H9 (cell line): ENCODE measurements around the gene COMP. TPM values are rescaled to one million over a fixed set of nuclear protein-coding genes. Genes with fewer than 3 reads are reported as not detected.

Experiments used
- DNase-seq: peaks from one replicate; pipeline ENCODE4 v3.0.0-alpha.2; 2017
- H2AFZ ChIP-seq: one replicate; pipeline ENCODE4 v1.6.1; 2013; ENCODE audit warnings: mild to moderate bottlenecking, low read length, control low read depth, moderate library complexity
- H2AK5ac ChIP-seq: 2 replicates; pipeline ENCODE4 v1.6.1; 2013; ENCODE audit warnings: low read length, control low read depth, mixed read lengths; ENCODE audit not compliant: insufficient read length
- H2BK120ac ChIP-seq: one replicate; pipeline ENCODE4 v1.6.1; 2013; ENCODE audit warnings: low read depth, mild to moderate bottlenecking, low read length, control low read depth, inconsistent platforms; ENCODE audit not compliant: poor library complexity, severe bottlenecking
- H2BK12ac ChIP-seq: 2 replicates; pipeline ENCODE4 v1.6.1; 2013; ENCODE audit warnings: low read length, control low read depth, mixed read lengths, low read depth; ENCODE audit not compliant: insufficient read length
- H2BK15ac ChIP-seq: 2 replicates; pipeline ENCODE4 v1.6.1; 2013; ENCODE audit warnings: low read depth, low read length, control low read depth
- H2BK20ac ChIP-seq: one replicate; pipeline ENCODE4 v1.6.1; 2013; ENCODE audit warnings: low read depth, mild to moderate bottlenecking, low read length, control low read depth, inconsistent platforms; ENCODE audit not compliant: poor library complexity, severe bottlenecking
- H2BK5ac ChIP-seq: 2 replicates; pipeline ENCODE4 v1.6.1; 2013; ENCODE audit warnings: low read length, control low read depth, mixed read lengths; ENCODE audit not compliant: insufficient read length
- H3K14ac ChIP-seq: 2 replicates; pipeline ENCODE4 v1.6.1; 2013; ENCODE audit warnings: low read length, control low read depth; ENCODE audit not compliant: insufficient read depth
- H3K18ac ChIP-seq: 2 replicates; pipeline ENCODE4 v1.6.1; 2013; ENCODE audit warnings: low read depth, mild to moderate bottlenecking, mixed read lengths, low read length, control low read depth; ENCODE audit not compliant: insufficient read length
- H3K23ac ChIP-seq: 2 replicates; pipeline ENCODE4 v1.6.1; 2013; ENCODE audit warnings: low read length, control low read depth, mixed read lengths, low read depth; ENCODE audit not compliant: insufficient read length
- H3K23me2 ChIP-seq: 2 replicates; pipeline ENCODE4 v1.6.1; 2013; ENCODE audit warnings: low read depth, mild to moderate bottlenecking, mixed read lengths, low read length, control low read depth; ENCODE audit not compliant: insufficient read length, poor library complexity, severe bottlenecking
- H3K27ac ChIP-seq: 2 replicates; pipeline ENCODE4 v1.5.1; 2013; ENCODE audit warnings: low read length, control low read depth, mixed read lengths, low read depth; ENCODE audit not compliant: insufficient read length
- H3K27me3 ChIP-seq: 2 replicates; pipeline ENCODE4 v1.6.1; 2013; ENCODE audit warnings: low read length, control low read depth, inconsistent platforms; ENCODE audit not compliant: insufficient read depth
- H3K4ac ChIP-seq: 2 replicates; pipeline ENCODE4 v1.6.1; 2013; ENCODE audit warnings: low read depth, mild to moderate bottlenecking, control low read depth, inconsistent platforms, low read length, moderate library complexity
- H3K4me1 ChIP-seq: 2 replicates; pipeline ENCODE4 v1.6.1; 2013; ENCODE audit warnings: low read length, control low read depth, inconsistent platforms; ENCODE audit not compliant: insufficient read depth
- H3K4me2 ChIP-seq: 2 replicates; pipeline ENCODE4 v1.6.1; 2013; ENCODE audit warnings: low read length, control low read depth, mixed read lengths; ENCODE audit not compliant: insufficient read length, insufficient read depth
- H3K56ac ChIP-seq: 2 replicates; pipeline ENCODE4 v1.6.1; 2013; ENCODE audit warnings: low read depth, mild to moderate bottlenecking, mixed read lengths, low read length, control low read depth; ENCODE audit not compliant: insufficient read length
- H3K79me1 ChIP-seq: 2 replicates; pipeline ENCODE4 v1.6.1; 2013; ENCODE audit warnings: low read depth, mild to moderate bottlenecking, moderate library complexity, low read length, control low read depth, inconsistent platforms; ENCODE audit not compliant: insufficient read depth, poor library complexity, severe bottlenecking
- H3K79me2 ChIP-seq: 2 replicates; pipeline ENCODE4 v1.6.1; 2013; ENCODE audit warnings: low read length, control low read depth, inconsistent platforms; ENCODE audit not compliant: insufficient read depth
- H3K9ac ChIP-seq: 2 replicates; pipeline ENCODE4 v1.6.1; 2013; ENCODE audit warnings: low read length, control low read depth, mixed read lengths; ENCODE audit not compliant: insufficient read length; ENCODE audit errors: extremely low read depth
- H3K9me3 ChIP-seq: one replicate; pipeline ENCODE4 v1.6.1; 2013; ENCODE audit warnings: low read depth, low read length, inconsistent platforms; ENCODE audit not compliant: control insufficient read depth
- H3T11ph ChIP-seq: one replicate; pipeline ENCODE4 v1.6.1; 2013; ENCODE audit warnings: mild to moderate bottlenecking, low read length, control low read depth, inconsistent platforms
- H4K20me1 ChIP-seq: one replicate; pipeline ENCODE4 v1.6.1; 2013; ENCODE audit not compliant: control insufficient read depth, insufficient read length, insufficient read depth
- H4K5ac ChIP-seq: 2 replicates; pipeline ENCODE4 v1.6.1; 2013; ENCODE audit warnings: low read depth, mild to moderate bottlenecking, mixed read lengths, low read length, control low read depth; ENCODE audit not compliant: insufficient read length
- H4K8ac ChIP-seq: replicated peaks from 2 replicates; pipeline ENCODE4 v1.6.1; 2013; ENCODE audit warnings: low read length, control low read depth, mixed read lengths, low read depth; ENCODE audit not compliant: insufficient read length
- H4K91ac ChIP-seq: 2 replicates; pipeline ENCODE4 v1.6.1; 2013; ENCODE audit warnings: low read depth, mild to moderate bottlenecking, moderate library complexity, mixed read lengths, low read length, control low read depth; ENCODE audit not compliant: insufficient read length
- H3K27ac Mint-ChIP-seq, 3 experiments: 2 replicates in 2 of 3; 3 replicates in 1 of 3; pipeline ENCODE4 v1.8.0; 2020 to 2021; ENCODE audit warnings: mixed read lengths in 3 of 3, mild to moderate bottlenecking in 1 of 3, moderate library complexity in 1 of 3
- H3K27me3 Mint-ChIP-seq: 2 replicates; pipeline ENCODE4 v1.8.0; 2021; ENCODE audit warnings: low read depth, mild to moderate bottlenecking, moderate library complexity, mixed read lengths
- H3K36me3 Mint-ChIP-seq, 3 experiments: 2 replicates in 2 of 3; 3 replicates in 1 of 3; pipeline ENCODE4 v1.8.0; 2020 to 2021; ENCODE audit warnings: low read depth in 3 of 3, mixed read lengths in 3 of 3; ENCODE audit not compliant: insufficient read depth in 1 of 3
- H3K4me1 Mint-ChIP-seq, 2 experiments: 2 replicates each; pipeline ENCODE4 v1.8.0; 2020; ENCODE audit warnings: mixed read lengths in 2 of 2
- H3K4me3 Mint-ChIP-seq, 2 experiments: 2 replicates in 1 of 2; 3 replicates in 1 of 2; pipeline ENCODE4 v1.8.0; 2020 to 2021; ENCODE audit warnings: mild to moderate bottlenecking in 2 of 2, mixed read lengths in 2 of 2, moderate library complexity in 1 of 2
- H3K9me3 Mint-ChIP-seq, 2 experiments: 2 replicates in 1 of 2; 3 replicates in 1 of 2; pipeline ENCODE4 v1.8.0; 2020; ENCODE audit warnings: mild to moderate bottlenecking in 2 of 2, mixed read lengths in 2 of 2, moderate library complexity in 1 of 2
- CTCF ChIP-seq: fragments of 200-600 bp; sonication (generic); conservative IDR thresholded peaks from 3 replicates; pipeline ENCODE4 v1.8.0; 2021; ENCODE audit warnings: antibody characterized with exemption, mild to moderate bottlenecking
- WGBS: extraction: QIAGEN DNeasy Blood & Tissue Kit; methylation state at CpG from one replicate; pipeline ENCODE4 v1.1.7; 2013; ENCODE audit warnings: missing lambda C conversion rate, low lambda C conversion rate, mixed read lengths; ENCODE audit not compliant: insufficient read length; ENCODE audit errors: extremely low coverage; 5-methylcytosine and 5-hydroxymethylcytosine counted together
- total RNA-seq: library from RNA; stranded (reverse); gene quantifications from 2 replicates; pipeline ENCODE4 v1.2.1, GENCODE V29; 2021

Gene COMP
- total RNA-seq, 1 experiment from 2014 or later = 0.15 TPM

DNA sequence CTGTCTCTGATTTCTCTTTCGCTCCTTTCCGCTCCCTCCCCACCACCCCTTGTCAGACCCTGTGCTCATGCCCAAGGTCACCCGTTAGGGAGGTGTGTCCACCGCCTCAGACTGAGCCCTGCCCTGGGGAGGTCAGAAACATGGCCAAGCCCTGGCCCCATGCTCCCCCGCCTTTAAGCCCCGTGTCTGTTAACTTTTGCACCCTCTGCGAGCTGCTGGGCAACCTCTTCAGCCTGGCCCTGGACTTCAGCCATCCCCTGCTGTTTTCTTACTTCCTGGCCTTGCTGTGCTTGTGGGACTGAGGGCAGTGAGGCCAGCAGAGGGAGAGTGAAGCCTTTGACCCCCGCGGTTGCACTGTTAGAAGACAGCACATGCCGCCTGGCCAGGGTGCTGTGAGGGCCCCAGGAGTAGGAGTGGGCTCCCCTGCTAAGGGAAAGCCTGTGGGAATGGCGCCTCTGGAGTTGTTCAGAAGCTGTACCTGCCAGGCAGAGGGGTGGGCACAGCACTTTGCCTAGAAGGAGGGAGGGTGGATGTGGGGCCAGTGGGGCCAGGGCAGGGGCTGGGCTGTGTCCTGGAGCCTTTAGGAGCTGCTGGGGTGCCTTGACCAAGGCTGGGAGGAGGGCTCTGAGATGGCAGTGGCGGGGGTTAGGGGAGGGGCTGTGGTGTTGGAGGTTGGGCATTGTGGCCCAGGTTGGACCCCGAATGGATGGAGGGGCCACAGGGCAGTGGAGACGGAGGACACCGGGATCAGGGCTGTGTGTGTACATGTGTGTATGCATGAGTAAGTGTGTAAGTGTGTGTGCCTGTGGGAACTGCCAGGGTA, 48.6 kb upstream of the COMP start:
- H3K4me1 Mint-ChIP-seq = peaks cover 44 to 48% of the 10 kb centered on the region in 2 experiments

More for the DNA sequence above, 48.6 kb upstream of the COMP start:
- Histone ChIP-seq H2BK120ac (no peak overlapping the region), H4K20me1 (peaks cover 2% of the 10 kb centered on the region), H3K79me1 (peaks cover 3% of the 10 kb centered on the region), H2AK5ac (no peak overlapping the region), H4K91ac (no peak overlapping the region), H3K4me2 (no peak overlapping the region), H3K9ac (peak overlapping the region; percentile 16), H2BK12ac (no peak overlapping the region), H3T11ph (no peak overlapping the region), H3K23me2 (no peaks in the 10 kb centered on the region), H3K4ac (no peak overlapping the region), H3K14ac (no peak overlapping the region), H3K27ac (no peak overlapping the region), H3K79me2 (peaks cover 45% of the 10 kb centered on the region; the same call in 1 of the 2 replicates), H3K9me3 (no peaks in the 10 kb centered on the region), H4K5ac (no peak overlapping the region), H3K56ac (no peak overlapping the region), H2AFZ (no peak overlapping the region), H3K27me3 (no peaks in the 10 kb centered on the region), H3K4me1 (no peaks in the 10 kb centered on the region; the same call in 1 of the 2 replicates), H4K8ac (no peak overlapping the region), H2BK15ac (no peak overlapping the region), H2BK20ac (no peak overlapping the region), H3K23ac (no peak overlapping the region), H2BK5ac (no peak overlapping the region), H3K18ac (no peak overlapping the region)
- WGBS = no CpG with 5 or more reads among the region's 15 CpGs
- no peak for DNase-seq
- H3K9me3 Mint-ChIP-seq = no peaks in the 10 kb centered on the region
- H3K27me3 Mint-ChIP-seq = no peaks in the 10 kb centered on the region
- peak overlapping the region in 2 of 3 experiments; percentile 24 to 79; a peak in 3 of 7 replicates for H3K27ac Mint-ChIP-seq
- peaks cover 12 to 38% (median 26%) of the 10 kb centered on the region in 3 experiments for H3K36me3 Mint-ChIP-seq
- H3K4me3 Mint-ChIP-seq = peak overlapping the region in 1 of 2 experiments; percentile 63; a peak in 2 of 5 replicates
- no peak for TF ChIP-seq CTCF
